Measurements from ENCODE around the gene RAB6A.

DNA sequence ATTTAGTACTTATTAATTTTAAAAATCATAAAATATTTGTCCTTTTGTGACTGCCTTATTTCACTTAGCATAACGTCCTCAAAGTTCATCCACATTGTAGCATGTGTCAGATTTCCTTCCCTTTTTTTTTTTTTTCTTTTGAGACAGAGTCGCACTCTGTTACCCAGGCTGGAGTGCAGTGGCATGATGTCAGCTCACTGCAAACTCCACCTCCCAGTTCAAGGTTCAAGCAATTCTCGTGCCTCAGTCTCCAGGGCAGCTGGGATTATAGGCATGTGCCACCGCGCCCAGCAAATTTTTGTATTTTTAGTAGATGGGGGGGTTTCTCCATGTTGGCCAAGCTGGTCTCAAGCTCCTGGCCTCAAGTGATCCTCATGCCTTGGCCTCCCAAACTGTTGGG lies 10.6 kb downstream of the RAB6A start:
- TF ChIP-seq BHLHE40 (IDR thresholded peaks at IDR 0.05; ENCODE audit: borderline replicate concordance in 1 of 2, low read depth in 2 of 2, low read length in 1 of 2): no peak
- TF ChIP-seq, protein P1, sequence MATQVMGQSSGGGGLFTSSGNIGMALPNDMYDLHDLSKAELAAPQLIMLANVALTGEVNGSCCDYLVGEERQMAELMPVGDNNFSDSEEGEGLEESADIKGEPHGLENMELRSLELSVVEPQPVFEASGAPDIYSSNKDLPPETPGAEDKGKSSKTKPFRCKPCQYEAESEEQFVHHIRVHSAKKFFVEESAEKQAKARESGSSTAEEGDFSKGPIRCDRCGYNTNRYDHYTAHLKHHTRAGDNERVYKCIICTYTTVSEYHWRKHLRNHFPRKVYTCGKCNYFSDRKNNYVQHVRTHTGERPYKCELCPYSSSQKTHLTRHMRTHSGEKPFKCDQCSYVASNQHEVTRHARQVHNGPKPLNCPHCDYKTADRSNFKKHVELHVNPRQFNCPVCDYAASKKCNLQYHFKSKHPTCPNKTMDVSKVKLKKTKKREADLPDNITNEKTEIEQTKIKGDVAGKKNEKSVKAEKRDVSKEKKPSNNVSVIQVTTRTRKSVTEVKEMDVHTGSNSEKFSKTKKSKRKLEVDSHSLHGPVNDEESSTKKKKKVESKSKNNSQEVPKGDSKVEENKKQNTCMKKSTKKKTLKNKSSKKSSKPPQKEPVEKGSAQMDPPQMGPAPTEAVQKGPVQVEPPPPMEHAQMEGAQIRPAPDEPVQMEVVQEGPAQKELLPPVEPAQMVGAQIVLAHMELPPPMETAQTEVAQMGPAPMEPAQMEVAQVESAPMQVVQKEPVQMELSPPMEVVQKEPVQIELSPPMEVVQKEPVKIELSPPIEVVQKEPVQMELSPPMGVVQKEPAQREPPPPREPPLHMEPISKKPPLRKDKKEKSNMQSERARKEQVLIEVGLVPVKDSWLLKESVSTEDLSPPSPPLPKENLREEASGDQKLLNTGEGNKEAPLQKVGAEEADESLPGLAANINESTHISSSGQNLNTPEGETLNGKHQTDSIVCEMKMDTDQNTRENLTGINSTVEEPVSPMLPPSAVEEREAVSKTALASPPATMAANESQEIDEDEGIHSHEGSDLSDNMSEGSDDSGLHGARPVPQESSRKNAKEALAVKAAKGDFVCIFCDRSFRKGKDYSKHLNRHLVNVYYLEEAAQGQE (IDR thresholded peaks at IDR 0.05; ENCODE audit: low read depth, low read length): no peak
- TF ChIP-seq FOS (IDR thresholded peaks at IDR 0.05; ENCODE audit: borderline replicate concordance, extremely low read depth, insufficient read length): no peak
- TF ChIP-seq CTCF (IDR thresholded peaks at IDR 0.05 in 2 of 3, conservative IDR thresholded peaks at IDR 0.05 in 1 of 3; ENCODE audit: control insufficient read depth in 2 of 3, extremely low read depth in 1 of 3, insufficient read depth in 1 of 3, low read depth in 3 of 3, low read length in 3 of 3): no peak
- no peak for TF ChIP-seq SREBF2 (IDR thresholded peaks at IDR 0.05; ENCODE audit: low read length)
- no peak for TF ChIP-seq CHD4 (IDR thresholded peaks at IDR 0.05)
- TF ChIP-seq TCF3 (IDR thresholded peaks at IDR 0.05; ENCODE audit: borderline replicate concordance, insufficient read depth, low read depth, low read length): no peak

All from GM12878 (cell line).